Osteocyte (in vitro differentiated cells): ENCODE measurements around the gene DGAT2L6. TPM values are rescaled to one million over a fixed set of nuclear protein-coding genes. Genes with fewer than 3 reads are reported as not detected.

Experiments
- DNase-seq: peaks from one replicate; pipeline ENCODE4 v3.0.0; 2021; ENCODE audit warnings: mixed read lengths; ENCODE audit not compliant: unreplicated experiment; ENCODE audit errors: extremely low spot score
- H3K27ac Mint-ChIP-seq: one replicate; pipeline ENCODE4 v1.8.0; 2021; ENCODE audit warnings: mild to moderate bottlenecking, mixed read lengths; ENCODE audit not compliant: unreplicated experiment
- H3K27me3 Mint-ChIP-seq: one replicate; pipeline ENCODE4 v1.8.0; 2021; ENCODE audit warnings: mixed read lengths; ENCODE audit not compliant: unreplicated experiment
- H3K36me3 Mint-ChIP-seq: one replicate; pipeline ENCODE4 v1.8.0; 2021; ENCODE audit warnings: mixed read lengths; ENCODE audit not compliant: unreplicated experiment
- H3K4me1 Mint-ChIP-seq: one replicate; pipeline ENCODE4 v1.8.0; 2021; ENCODE audit warnings: mixed read lengths; ENCODE audit not compliant: unreplicated experiment
- H3K4me3 Mint-ChIP-seq: one replicate; pipeline ENCODE4 v1.8.0; 2021; ENCODE audit warnings: mild to moderate bottlenecking, moderate library complexity, mixed read lengths; ENCODE audit not compliant: unreplicated experiment
- H3K9me3 Mint-ChIP-seq: one replicate; pipeline ENCODE4 v1.8.0; 2021; ENCODE audit warnings: mixed read lengths; ENCODE audit not compliant: unreplicated experiment
- total RNA-seq: library from RNA; stranded (reverse); gene quantifications from 2 replicates; pipeline ENCODE4 v1.2.1, GENCODE V29; 2021
- TF ChIP-seq, protein P1 (sequence below): fragments of 200-600 bp; sonication (generic); IDR thresholded peaks from 2 replicates; pipeline ENCODE4 v1.5.0; 2021; ENCODE audit warnings: antibody characterized with exemption, mild to moderate bottlenecking, moderate library complexity

Gene DGAT2L6
- total RNA-seq, 1 donor from 2014 or later, result not detected

GRCh38 chrX:70166601-70167590 lies 10.4 kb upstream of the DGAT2L6 start:
- Mint-ChIP-seq H3K27ac (peak overlapping the region; percentile 76), H3K27me3 (no peaks in the 10 kb centered on the region), H3K4me3 (peak overlapping the region; percentile 14), H3K36me3 (peaks cover 9% of the 10 kb centered on the region), H3K9me3 (peaks cover 10% of the 10 kb centered on the region), H3K4me1 (peaks cover 22% of the 10 kb centered on the region)
- DNase-seq, result no peak
- TF ChIP-seq, protein P1, sequence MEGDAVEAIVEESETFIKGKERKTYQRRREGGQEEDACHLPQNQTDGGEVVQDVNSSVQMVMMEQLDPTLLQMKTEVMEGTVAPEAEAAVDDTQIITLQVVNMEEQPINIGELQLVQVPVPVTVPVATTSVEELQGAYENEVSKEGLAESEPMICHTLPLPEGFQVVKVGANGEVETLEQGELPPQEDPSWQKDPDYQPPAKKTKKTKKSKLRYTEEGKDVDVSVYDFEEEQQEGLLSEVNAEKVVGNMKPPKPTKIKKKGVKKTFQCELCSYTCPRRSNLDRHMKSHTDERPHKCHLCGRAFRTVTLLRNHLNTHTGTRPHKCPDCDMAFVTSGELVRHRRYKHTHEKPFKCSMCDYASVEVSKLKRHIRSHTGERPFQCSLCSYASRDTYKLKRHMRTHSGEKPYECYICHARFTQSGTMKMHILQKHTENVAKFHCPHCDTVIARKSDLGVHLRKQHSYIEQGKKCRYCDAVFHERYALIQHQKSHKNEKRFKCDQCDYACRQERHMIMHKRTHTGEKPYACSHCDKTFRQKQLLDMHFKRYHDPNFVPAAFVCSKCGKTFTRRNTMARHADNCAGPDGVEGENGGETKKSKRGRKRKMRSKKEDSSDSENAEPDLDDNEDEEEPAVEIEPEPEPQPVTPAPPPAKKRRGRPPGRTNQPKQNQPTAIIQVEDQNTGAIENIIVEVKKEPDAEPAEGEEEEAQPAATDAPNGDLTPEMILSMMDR, result no peak

- DNase-seq, result peak; percentile 49
Measured at GRCh38 chrX:70168238-70169188, 8.8 kb upstream of the DGAT2L6 start.

DNA sequence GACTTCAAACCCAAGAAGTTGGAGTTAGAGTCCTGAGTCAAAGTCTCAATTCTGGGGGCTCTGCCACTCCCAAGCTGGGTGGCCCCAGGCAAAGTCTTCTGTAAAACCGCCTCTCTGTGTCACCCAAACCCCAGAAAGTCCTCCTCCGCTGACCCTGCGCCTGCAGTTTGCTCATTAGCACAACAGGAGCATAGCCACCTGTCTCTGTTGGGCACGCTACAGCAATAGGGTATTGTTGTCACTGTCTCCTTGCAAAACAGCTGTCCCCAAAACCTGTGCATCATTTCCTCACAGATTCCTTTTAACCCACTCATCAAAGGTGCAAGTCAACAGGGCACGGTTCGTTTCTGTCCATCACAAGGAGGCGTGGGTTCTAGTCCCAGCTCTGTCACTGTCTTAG lies 8.0 kb upstream of the DGAT2L6 start:
- peak; percentile 51 for DNase-seq
- no peaks in the 10 kb centered on the region for H3K27me3 Mint-ChIP-seq
- TF ChIP-seq, protein P1, result no peak
- H3K4me1 Mint-ChIP-seq, result peaks cover 22% of the 10 kb centered on the region
- H3K27ac Mint-ChIP-seq, result no peak overlapping the region
- peaks cover 10% of the 10 kb centered on the region for H3K9me3 Mint-ChIP-seq
- no peak overlapping the region for H3K4me3 Mint-ChIP-seq
- peaks cover 9% of the 10 kb centered on the region for H3K36me3 Mint-ChIP-seq

More at GRCh38 chrX:70168238-70169188, 8.8 kb upstream of the DGAT2L6 start:
- H3K4me1 Mint-ChIP-seq, result peaks cover 22% of the 10 kb centered on the region
- peaks cover 9% of the 10 kb centered on the region for H3K36me3 Mint-ChIP-seq
- TF ChIP-seq, protein P1, result no peak
- peaks cover 10% of the 10 kb centered on the region for H3K9me3 Mint-ChIP-seq
- H3K27ac Mint-ChIP-seq, result peak overlapping the region; percentile 76
- H3K27me3 Mint-ChIP-seq, result no peaks in the 10 kb centered on the region
- peak overlapping the region; percentile 62 for H3K4me3 Mint-ChIP-seq

DNA sequence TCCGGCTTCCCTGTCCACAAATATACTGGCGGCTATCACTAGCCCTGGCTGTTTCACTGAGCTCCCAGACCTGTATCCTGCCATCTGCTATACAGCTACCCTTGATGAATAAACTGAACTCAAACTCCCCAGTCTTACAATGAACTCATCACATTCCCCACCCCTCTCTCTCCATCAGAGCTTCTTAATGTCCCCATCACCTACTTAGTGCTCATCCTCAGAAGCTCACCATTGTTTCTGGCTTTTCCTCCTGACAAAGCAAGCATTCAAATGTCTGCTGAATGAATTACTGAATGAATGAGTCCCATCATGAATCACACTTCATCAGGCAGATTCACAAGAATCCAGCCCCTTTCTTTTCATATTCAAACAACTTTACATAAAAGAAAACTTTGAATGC lies 5.7 kb upstream of the DGAT2L6 start:
- TF ChIP-seq, protein P1, result no peak
- H3K4me3 Mint-ChIP-seq, result no peak overlapping the region
- no peak overlapping the region for H3K27ac Mint-ChIP-seq
- DNase-seq, result no peak
- peaks cover 20% of the 10 kb centered on the region for H3K4me1 Mint-ChIP-seq
- peaks cover 10% of the 10 kb centered on the region for H3K9me3 Mint-ChIP-seq
- no peaks in the 10 kb centered on the region for H3K27me3 Mint-ChIP-seq
- H3K36me3 Mint-ChIP-seq, result peaks cover 2% of the 10 kb centered on the region
